ENCODE results near the gene NR5A2.

- no peak for TF ChIP-seq EZH2 (IDR thresholded peaks at IDR 0.05; ENCODE audit: borderline replicate concordance, low read length)
- TF ChIP-seq, protein P1, sequence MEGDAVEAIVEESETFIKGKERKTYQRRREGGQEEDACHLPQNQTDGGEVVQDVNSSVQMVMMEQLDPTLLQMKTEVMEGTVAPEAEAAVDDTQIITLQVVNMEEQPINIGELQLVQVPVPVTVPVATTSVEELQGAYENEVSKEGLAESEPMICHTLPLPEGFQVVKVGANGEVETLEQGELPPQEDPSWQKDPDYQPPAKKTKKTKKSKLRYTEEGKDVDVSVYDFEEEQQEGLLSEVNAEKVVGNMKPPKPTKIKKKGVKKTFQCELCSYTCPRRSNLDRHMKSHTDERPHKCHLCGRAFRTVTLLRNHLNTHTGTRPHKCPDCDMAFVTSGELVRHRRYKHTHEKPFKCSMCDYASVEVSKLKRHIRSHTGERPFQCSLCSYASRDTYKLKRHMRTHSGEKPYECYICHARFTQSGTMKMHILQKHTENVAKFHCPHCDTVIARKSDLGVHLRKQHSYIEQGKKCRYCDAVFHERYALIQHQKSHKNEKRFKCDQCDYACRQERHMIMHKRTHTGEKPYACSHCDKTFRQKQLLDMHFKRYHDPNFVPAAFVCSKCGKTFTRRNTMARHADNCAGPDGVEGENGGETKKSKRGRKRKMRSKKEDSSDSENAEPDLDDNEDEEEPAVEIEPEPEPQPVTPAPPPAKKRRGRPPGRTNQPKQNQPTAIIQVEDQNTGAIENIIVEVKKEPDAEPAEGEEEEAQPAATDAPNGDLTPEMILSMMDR (conservative IDR thresholded peaks at IDR 0.05 in 1 of 2, IDR thresholded peaks at IDR 0.05 in 1 of 2; ENCODE audit: extremely low read depth in 1 of 2, insufficient read depth in 1 of 2, low read depth in 1 of 2, low read length in 2 of 2): no peak
Observed at GRCh38 chr1:200121421-200121820, 93.9 kb downstream of the NR5A2 start.

Data from mammary epithelial cell (primary cell).